A549 (cell line): Measurements from ENCODE around the gene MAGI1. TPM values are rescaled to one million over a fixed set of nuclear protein-coding genes. Genes with fewer than 3 reads are reported as not detected.
A peak's percentile ranks its signal among the peaks of the same experiment; 100 is the strongest.

Experiments
- ATAC-seq, 2 experiments: fragments of 200-7000 bp in 1 of 2; fragments of >200 bp in 1 of 2; cut with Nextera tagmentation in 1 of 2; cut with Tn5 transposase in 1 of 2; 3 replicates each; pipeline versions ENCODE4 v1.8.0 to v1.9.1; 2018 to 2020; ENCODE audit warnings: mild to moderate bottlenecking in 1 of 2, moderate library complexity in 1 of 2
- CTCF ChIA-PET: fragments of 300-600 bp; sonication (Branson Sonifier 250); formaldehyde crosslinking; extraction: SDS; loops from one replicate; lab custom pipeline; 2021; ENCODE audit warnings: antibody characterized with exemption, inconsistent platforms; lab: Yijun Ruan, JAX
- POLR2A ChIA-PET: fragments of 350-600 bp; formaldehyde crosslinking; extraction: SDS; loops from one replicate; lab custom pipeline; 2021; ENCODE audit warnings: antibody characterized with exemption, inconsistent platforms; lab: Yijun Ruan, JAX
- DNase-seq, 2 experiments: peaks; one replicate each; pipeline versions ENCODE4 v3.0.0 to v3.0.0-alpha.2; 2011 to 2016; ENCODE audit warnings: low read depth in 1 of 2, low spot score in 1 of 2
- FAIRE-seq: peaks from 2 replicates; lab custom pipeline; 2011; peaks lifted over from hg19 to GRCh38; lab: Jason Lieb, UNC
- H3K27ac ChIP-seq, 2 experiments: fragments of >200 bp; sonication (Bioruptor Twin); formaldehyde crosslinking; 3 replicates each; pipeline ENCODE4 v1.5.1; 2016 to 2017
- H3K4me1 ChIP-seq: fragments of >200 bp; sonication (Bioruptor Twin); formaldehyde crosslinking; 3 replicates; pipeline ENCODE4 v1.6.1; 2016
- H3K4me2 ChIP-seq: fragments of >200 bp; sonication (Bioruptor Twin); formaldehyde crosslinking; 3 replicates; pipeline ENCODE4 v1.6.1; 2016
- H3K4me3 ChIP-seq: fragments of >200 bp; sonication (Bioruptor Twin); formaldehyde crosslinking; 3 replicates; pipeline ENCODE4 v1.5.1; 2016
- H3K9me3 ChIP-seq: fragments of >200 bp; sonication (Bioruptor Twin); formaldehyde crosslinking; 3 replicates; pipeline ENCODE4 v1.6.1; 2016
- BHLHE40 ChIP-seq: IDR thresholded peaks from 2 replicates; pipeline ENCODE4 v1.6.1; 2012; ENCODE audit warnings: low read depth, low read length, inconsistent platforms
- CBX2 ChIP-seq: fragments of 200-600 bp; sonication (generic); IDR thresholded peaks from 2 replicates; pipeline ENCODE4 v1.6.1; 2016; ENCODE audit warnings: low read depth, mild to moderate bottlenecking, borderline replicate concordance
- CEBPB ChIP-seq, 2 experiments: fragments of >200 bp in 1 of 2; sonication (Bioruptor Twin) in 1 of 2; formaldehyde crosslinking in 1 of 2; IDR thresholded peaks; 2 replicates each; pipeline ENCODE4 v1.6.1; 2012 to 2016
- CHD2 ChIP-seq: fragments of 150-350 bp; IDR thresholded peaks from 2 replicates; pipeline ENCODE4 v1.6.1; 2014; ENCODE audit warnings: low read length; ENCODE audit not compliant: partially characterized antibody
- ELK1 ChIP-seq: fragments of 150-350 bp; IDR thresholded peaks from 2 replicates; pipeline ENCODE4 v1.6.1; 2014; ENCODE audit warnings: low read depth, mild to moderate bottlenecking, low read length
- EP300 ChIP-seq, 2 experiments: fragments of >200 bp; sonication (Bioruptor Twin); formaldehyde crosslinking; IDR thresholded peaks; 2 replicates in 1 of 2; 3 replicates in 1 of 2; pipeline ENCODE4 v1.6.1; 2016 to 2017
- ESRRA ChIP-seq: fragments of 150-350 bp; IDR thresholded peaks from 2 replicates; pipeline ENCODE4 v1.6.1; 2014; ENCODE audit warnings: mild to moderate bottlenecking, low read length, borderline replicate concordance
- GATA3 ChIP-seq: IDR thresholded peaks from 2 replicates; pipeline ENCODE4 v1.6.1; 2012; ENCODE audit warnings: borderline replicate concordance
- HDAC2 ChIP-seq: fragments of 200-600 bp; sonication (generic); IDR thresholded peaks from 2 replicates; pipeline ENCODE4 v1.6.1; 2016
- HOXB13 ChIP-seq: fragments of 250-450 bp; sonication (Bioruptor Pico); IDR thresholded peaks from 2 replicates; pipeline ENCODE4 v1.5.0; 2020; ENCODE audit warnings: low read depth, mild to moderate bottlenecking, moderate library complexity
- NPAS2 ChIP-seq: fragments of 250-450 bp; sonication (Bioruptor Pico); IDR thresholded peaks from 2 replicates; pipeline ENCODE4 v1.8.0; 2022; ENCODE audit warnings: mild to moderate bottlenecking, moderate library complexity, borderline replicate concordance
- PHF8 ChIP-seq: fragments of 200-600 bp; sonication (generic); IDR thresholded peaks from 2 replicates; pipeline ENCODE4 v1.6.1; 2016; ENCODE audit warnings: low read depth, mild to moderate bottlenecking, antibody characterized with exemption, moderate library complexity, borderline replicate concordance
- POLR2AphosphoS2 ChIP-seq: conservative IDR thresholded peaks from 2 replicates; pipeline ENCODE4 v1.6.1; 2012; ENCODE audit warnings: low read length, improper control_type of control experiment, inconsistent platforms
- RAD21 ChIP-seq, 2 experiments: fragments of >200 bp in 1 of 2; sonication (Bioruptor Twin) in 1 of 2; formaldehyde crosslinking in 1 of 2; IDR thresholded peaks in 1 of 2; conservative IDR thresholded peaks in 1 of 2; 2 replicates in 1 of 2; 3 replicates in 1 of 2; pipeline ENCODE4 v1.6.1; 2012 to 2018; ENCODE audit warnings: inconsistent platforms in 1 of 2
- REST ChIP-seq: fragments of 200-600 bp; sonication (generic); IDR thresholded peaks from 2 replicates; pipeline ENCODE4 v1.6.1; 2016; ENCODE audit warnings: antibody characterized with exemption, mild to moderate bottlenecking, moderate library complexity
- SMC3 ChIP-seq: fragments of >200 bp; sonication (Bioruptor Twin); formaldehyde crosslinking; IDR thresholded peaks from 3 replicates; pipeline ENCODE4 v1.6.1; 2018; ENCODE audit warnings: inconsistent platforms
- SREBF2 ChIP-seq: fragments of 450-650 bp; IDR thresholded peaks from 2 replicates; pipeline ENCODE4 v1.6.1; 2014; ENCODE audit warnings: mild to moderate bottlenecking, moderate library complexity
- TFCP2L1 ChIP-seq: fragments of 250-450 bp; sonication (Bioruptor Pico); IDR thresholded peaks from 2 replicates; pipeline ENCODE4 v1.5.0; 2021; ENCODE audit warnings: mild to moderate bottlenecking
- USF2 ChIP-seq: fragments of 450-650 bp; IDR thresholded peaks from 2 replicates; pipeline ENCODE4 v1.6.1; 2014; ENCODE audit warnings: antibody characterized with exemption
- ZFP36 ChIP-seq: fragments of 450-650 bp; IDR thresholded peaks from 2 replicates; pipeline ENCODE4 v1.6.1; 2014; ENCODE audit warnings: borderline replicate concordance; ENCODE audit not compliant: partially characterized antibody
- WGBS: methylation state at CpG from one replicate; pipeline ENCODE4 v1.1.6; 2017; ENCODE audit errors: missing lambda C conversion rate; 5-methylcytosine and 5-hydroxymethylcytosine counted together
- polyA plus RNA-seq, 4 experiments: library from polyadenylated mRNA; depleted of rRNA in 3 of 4; stranded (reverse); fragments of >200 nt; fragmentation: RNase III in 1 of 4; extraction: RNeasy Plus Mini Kit Qiagen cat#74134 plus additional on column Dnase treatment in 1 of 4; gene quantifications; 2 replicates in 3 of 4; 3 replicates in 1 of 4; pipeline ENCODE4 v1.2.3, GENCODE V29; 2011 to 2017
- TF ChIP-seq, protein P1 (sequence below): IDR thresholded peaks from 2 replicates; pipeline ENCODE4 v1.6.1; 2012
- TF ChIP-seq, protein P2 (sequence below): fragments of 250-450 bp; sonication (Bioruptor Pico); IDR thresholded peaks from 2 replicates; pipeline ENCODE4 v1.5.0; 2021; ENCODE audit warnings: mild to moderate bottlenecking, moderate library complexity, borderline replicate concordance

MAGI1 gene
- polyA plus RNA-seq, 2 of the 4 experiments (the other 2 are of a cell fraction), result 4.7 to 6.6 TPM

- TF ChIP-seq, protein P1, sequence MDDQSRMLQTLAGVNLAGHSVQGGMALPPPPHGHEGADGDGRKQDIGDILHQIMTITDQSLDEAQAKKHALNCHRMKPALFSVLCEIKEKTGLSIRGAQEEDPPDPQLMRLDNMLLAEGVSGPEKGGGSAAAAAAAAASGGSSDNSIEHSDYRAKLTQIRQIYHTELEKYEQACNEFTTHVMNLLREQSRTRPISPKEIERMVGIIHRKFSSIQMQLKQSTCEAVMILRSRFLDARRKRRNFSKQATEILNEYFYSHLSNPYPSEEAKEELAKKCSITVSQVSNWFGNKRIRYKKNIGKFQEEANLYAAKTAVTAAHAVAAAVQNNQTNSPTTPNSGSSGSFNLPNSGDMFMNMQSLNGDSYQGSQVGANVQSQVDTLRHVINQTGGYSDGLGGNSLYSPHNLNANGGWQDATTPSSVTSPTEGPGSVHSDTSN, result no peak
- TF ChIP-seq ZFP36 (no peak), NPAS2 (CRISPR knock-in tag) (no peak)
- TF ChIP-seq, all 56 proteins: peak for 0
These were observed 460.8 kb downstream of the MAGI1 start (continued) for GRCh38 chr3:65577843-65578430.

GRCh38 chr3:65576966-65577365, 461.8 kb downstream of the MAGI1 start:
- H3K27ac ChIP-seq, result no peak overlapping the region
- WGBS, result 10% methylated on average over 2 of the region's 2 CpGs
- DNase-seq, result no peak
- no peak overlapping the region for H3K4me3 ChIP-seq
- no peaks in the 10 kb centered on the region for H3K9me3 ChIP-seq
- peak overlapping the region; percentile 37; the same call in 2 of the 3 replicates for H3K4me2 ChIP-seq
- no peak for ATAC-seq
- peaks cover 26% of the 10 kb centered on the region for H3K4me1 ChIP-seq
- ChIA-PET POLR2A (no interaction called here), CTCF (no interaction called here)
- no peak for TF ChIP-seq REST
- TF ChIP-seq RAD21 (conservative IDR thresholded peaks at IDR 0.05 in 1 of 2, IDR thresholded peaks at IDR 0.05 in 1 of 2), result no peak
- TF ChIP-seq ESRRA, result no peak
- no peak for TF ChIP-seq PHF8
- TF ChIP-seq SREBF2, result no peak
- no peak for FAIRE-seq

GRCh38 chr3:65576228-65576627, 462.5 kb downstream of the MAGI1 start:
- FAIRE-seq, result no peak
- Histone ChIP-seq H3K27ac (no peak overlapping the region), H3K4me2 (no peak overlapping the region), H3K4me1 (peaks cover 26% of the 10 kb centered on the region), H3K4me3 (no peak overlapping the region), H3K9me3 (no peaks in the 10 kb centered on the region)
- no peak for DNase-seq
- CTCF ChIA-PET, result no interaction called here
- ATAC-seq, result no peak
- WGBS, result 81% methylated on average over 6 of the region's 6 CpGs
- POLR2A ChIA-PET, result no interaction called here
- no peak for TF ChIP-seq HDAC2
- TF ChIP-seq EP300 (IDR thresholded peaks at IDR 0.05), result no peak
- TF ChIP-seq SMC3, result no peak
- no peak for TF ChIP-seq ELK1
- no peak for TF ChIP-seq CBX2
- no peak for TF ChIP-seq GATA3
- TF ChIP-seq HOXB13 (CRISPR knock-in tag), result no peak
- no peak for TF ChIP-seq POLR2AphosphoS2
- no peak for TF ChIP-seq TFCP2L1 (CRISPR knock-in tag)
- no peak for TF ChIP-seq CHD2
- no peak for TF ChIP-seq CEBPB (IDR thresholded peaks at IDR 0.05)
- no peak for TF ChIP-seq BHLHE40
- no peak for TF ChIP-seq SREBF2
- TF ChIP-seq, protein P2, sequence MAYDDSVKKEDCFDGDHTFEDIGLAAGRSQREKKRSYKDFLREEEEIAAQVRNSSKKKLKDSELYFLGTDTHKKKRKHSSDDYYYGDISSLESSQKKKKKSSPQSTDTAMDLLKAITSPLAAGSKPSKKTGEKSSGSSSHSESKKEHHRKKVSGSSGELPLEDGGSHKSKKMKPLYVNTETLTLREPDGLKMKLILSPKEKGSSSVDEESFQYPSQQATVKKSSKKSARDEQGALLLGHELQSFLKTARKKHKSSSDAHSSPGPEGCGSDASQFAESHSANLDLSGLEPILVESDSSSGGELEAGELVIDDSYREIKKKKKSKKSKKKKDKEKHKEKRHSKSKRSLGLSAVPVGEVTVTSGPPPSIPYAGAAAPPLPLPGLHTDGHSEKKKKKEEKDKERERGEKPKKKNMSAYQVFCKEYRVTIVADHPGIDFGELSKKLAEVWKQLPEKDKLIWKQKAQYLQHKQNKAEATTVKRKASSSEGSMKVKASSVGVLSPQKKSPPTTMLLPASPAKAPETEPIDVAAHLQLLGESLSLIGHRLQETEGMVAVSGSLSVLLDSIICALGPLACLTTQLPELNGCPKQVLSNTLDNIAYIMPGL, result no peak
- TF ChIP-seq USF2, result no peak
